Coronary artery (tissue), 2 donors: ENCODE measurements around the gene NCEH1.

Experiments
- DNase-seq: peaks from one replicate; pipeline ENCODE4 v3.0.0-alpha.2; 2017; ENCODE audit warnings: low spot score
- H3K27ac ChIP-seq, 2 donors: fragments of 200-600 bp; sonication (generic); one replicate each; pipeline ENCODE4 v1.5.1; 2016 to 2019
- H3K4me3 ChIP-seq: fragments of 200-600 bp; sonication (generic); 2 replicates; pipeline ENCODE4 v1.5.1; 2016; ENCODE audit warnings: mild to moderate bottlenecking, moderate library complexity
- CTCF ChIP-seq: fragments of 200-600 bp; sonication (generic); IDR thresholded peaks from one replicate; pipeline ENCODE4 v1.5.1; 2019; ENCODE audit warnings: antibody characterized with exemption

NCEH1 gene

GRCh38 chr3:172617976-172618375 is 92.9 kb downstream of the NCEH1 start:
- Histone ChIP-seq H3K27ac (no peak overlapping the region), H3K4me3 (no peak overlapping the region)
- no peak for DNase-seq
- TF ChIP-seq CTCF = no peak

GRCh38 chr3:172617013-172617706 is 93.7 kb downstream of the NCEH1 start:
- no peak for DNase-seq
- Histone ChIP-seq H3K27ac (no peak overlapping the region), H3K4me3 (no peak overlapping the region)
- TF ChIP-seq CTCF = no peak

DNA sequence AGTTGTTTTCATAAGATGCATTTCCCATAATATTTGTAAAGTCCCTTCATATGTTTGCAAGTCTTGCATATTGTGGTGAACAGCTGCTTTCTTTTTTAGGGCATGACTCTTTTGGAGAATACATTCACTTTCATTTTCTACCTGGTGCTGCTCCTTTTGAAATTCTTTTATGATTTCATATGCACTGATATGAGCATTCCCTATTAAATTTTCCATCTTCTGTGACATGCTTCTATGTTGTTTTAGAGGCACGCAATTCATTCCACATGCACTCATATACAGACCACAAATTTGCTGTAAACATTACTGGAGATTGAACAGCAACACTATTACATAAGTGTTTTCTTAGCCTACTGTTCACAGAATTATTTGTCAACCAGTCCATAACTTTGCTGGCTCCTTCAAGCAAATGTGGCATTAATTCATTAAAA is 94.8 kb downstream of the NCEH1 start:
- TF ChIP-seq CTCF = no peak
- no peak for DNase-seq
- Histone ChIP-seq H3K27ac (no peak overlapping the region), H3K4me3 (no peak overlapping the region)

DNA sequence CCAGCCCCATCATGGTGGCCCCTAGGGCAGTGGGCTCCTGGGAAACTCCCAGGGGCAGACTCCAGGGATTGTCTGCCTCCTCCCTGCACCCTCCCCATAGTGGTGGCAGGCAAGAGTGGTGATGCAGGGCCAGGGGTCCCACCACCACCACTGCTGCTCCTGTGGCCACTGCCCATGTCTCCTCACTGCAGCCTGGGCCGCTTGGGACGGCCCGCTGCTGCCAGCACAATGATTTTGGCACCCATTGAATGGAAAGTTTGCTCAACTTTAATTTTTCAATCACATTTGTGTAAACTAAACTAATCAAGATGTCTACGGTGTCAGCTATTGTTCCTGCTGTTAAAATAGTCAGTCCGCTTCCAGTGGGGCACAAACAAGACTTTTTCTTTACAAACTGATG is 95.6 kb downstream of the NCEH1 start:
- no peak for DNase-seq
- Histone ChIP-seq H3K27ac (no peak overlapping the region), H3K4me3 (no peak overlapping the region)
- TF ChIP-seq CTCF = no peak

GRCh38 chr3:172614340-172615274 is 96.3 kb downstream of the NCEH1 start:
- Histone ChIP-seq H3K27ac (no peak overlapping the region), H3K4me3 (no peak overlapping the region)
- TF ChIP-seq CTCF = no peak
- DNase-seq = no peak

DNA sequence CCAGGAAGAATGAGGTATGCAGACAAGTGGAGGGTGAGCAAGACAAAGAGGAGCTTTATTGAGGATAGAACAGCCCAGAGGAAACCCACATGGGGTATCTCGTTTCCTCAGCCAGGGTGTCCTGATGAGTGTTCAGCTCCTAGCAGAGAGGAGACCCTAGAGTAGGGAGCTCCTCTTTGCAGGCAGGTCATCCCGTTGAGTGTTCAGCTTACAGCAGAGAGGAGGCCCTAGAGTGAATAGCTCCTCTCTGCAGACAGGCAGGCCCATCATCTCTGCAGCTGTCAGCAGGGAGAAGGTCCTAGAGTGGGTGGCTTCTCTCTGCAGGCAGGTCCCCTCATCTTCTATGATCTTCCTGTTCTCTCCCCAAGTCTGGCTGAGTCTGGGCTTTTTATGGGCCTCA is 97.0 kb downstream of the NCEH1 start:
- TF ChIP-seq CTCF = no peak
- no peak for DNase-seq
- H3K27ac ChIP-seq = no peak overlapping the region

More for the DNA sequence above, 97.0 kb downstream of the NCEH1 start:
- H3K4me3 ChIP-seq = no peak overlapping the region
